ENCODE measurements around the gene TBC1D22A.

TBC1D22A gene

GRCh38 chr22:47023871-47024270 lies 261.4 kb downstream of the TBC1D22A start:
- Histone ChIP-seq H3K9me3 (ENCODE audit: control insufficient read depth, low read length) (no peaks in the 10 kb centered on the region), H3K36me3 (ENCODE audit: control insufficient read depth, insufficient read depth, low read length) (peaks cover 4% of the 10 kb centered on the region), H3K27ac (ENCODE audit: insufficient read depth, low read length, poor library complexity, severe bottlenecking) (no peak overlapping the region), H3K4me1 (ENCODE audit: control insufficient read depth, insufficient read depth, low read length, poor library complexity, severe bottlenecking) (no peaks in the 10 kb centered on the region), H3K27me3 (replicated peaks; ENCODE audit: control insufficient read depth, insufficient read depth, low read length, poor library complexity, severe bottlenecking) (no peaks in the 10 kb centered on the region), H3K4me3 (ENCODE audit: insufficient read depth, low read depth, low read length, poor library complexity, severe bottlenecking) (no peak overlapping the region)
- DNase-seq = no peak

GRCh38 chr22:47027766-47028165 lies 265.3 kb downstream of the TBC1D22A start:
- no peak for DNase-seq
- no peak overlapping the region for H3K4me3 ChIP-seq (ENCODE audit: insufficient read depth, low read depth, low read length, poor library complexity, severe bottlenecking)
- H3K4me1 ChIP-seq (ENCODE audit: control insufficient read depth, insufficient read depth, low read length, poor library complexity, severe bottlenecking) = no peaks in the 10 kb centered on the region
- H3K27me3 ChIP-seq (replicated peaks; ENCODE audit: control insufficient read depth, insufficient read depth, low read length, poor library complexity, severe bottlenecking) = no peaks in the 10 kb centered on the region
- peaks cover 4% of the 10 kb centered on the region for H3K36me3 ChIP-seq (ENCODE audit: control insufficient read depth, insufficient read depth, low read length)
- H3K9me3 ChIP-seq (ENCODE audit: control insufficient read depth, low read length) = no peaks in the 10 kb centered on the region
- H3K27ac ChIP-seq (ENCODE audit: insufficient read depth, low read length, poor library complexity, severe bottlenecking) = no peak overlapping the region

GRCh38 chr22:47029244-47030074 lies 267.0 kb downstream of the TBC1D22A start:
- Histone ChIP-seq H3K4me3 (ENCODE audit: insufficient read depth, low read depth, low read length, poor library complexity, severe bottlenecking) (no peak overlapping the region), H3K4me1 (ENCODE audit: control insufficient read depth, insufficient read depth, low read length, poor library complexity, severe bottlenecking) (no peaks in the 10 kb centered on the region), H3K36me3 (ENCODE audit: control insufficient read depth, insufficient read depth, low read length) (no peaks in the 10 kb centered on the region), H3K9me3 (ENCODE audit: control insufficient read depth, low read length) (no peaks in the 10 kb centered on the region), H3K27ac (ENCODE audit: insufficient read depth, low read length, poor library complexity, severe bottlenecking) (no peak overlapping the region), H3K27me3 (replicated peaks; ENCODE audit: control insufficient read depth, insufficient read depth, low read length, poor library complexity, severe bottlenecking) (no peaks in the 10 kb centered on the region)
- no peak for DNase-seq

- no peak for DNase-seq
- H3K4me1 ChIP-seq (ENCODE audit: control insufficient read depth, insufficient read depth, low read length, poor library complexity, severe bottlenecking) = no peaks in the 10 kb centered on the region
- no peaks in the 10 kb centered on the region for H3K27me3 ChIP-seq (replicated peaks; ENCODE audit: control insufficient read depth, insufficient read depth, low read length, poor library complexity, severe bottlenecking)
- H3K4me3 ChIP-seq (ENCODE audit: insufficient read depth, low read depth, low read length, poor library complexity, severe bottlenecking) = no peak overlapping the region
- no peaks in the 10 kb centered on the region for H3K9me3 ChIP-seq (ENCODE audit: control insufficient read depth, low read length)
- H3K27ac ChIP-seq (ENCODE audit: insufficient read depth, low read length, poor library complexity, severe bottlenecking) = no peak overlapping the region
- no peaks in the 10 kb centered on the region for H3K36me3 ChIP-seq (ENCODE audit: control insufficient read depth, insufficient read depth, low read length)
These were observed 267.8 kb downstream of the TBC1D22A start for GRCh38 chr22:47030143-47030661.

- Histone ChIP-seq H3K27ac (ENCODE audit: insufficient read depth, low read length, poor library complexity, severe bottlenecking) (no peak overlapping the region), H3K36me3 (ENCODE audit: control insufficient read depth, insufficient read depth, low read length) (peaks cover 5% of the 10 kb centered on the region), H3K9me3 (ENCODE audit: control insufficient read depth, low read length) (no peaks in the 10 kb centered on the region), H3K4me1 (ENCODE audit: control insufficient read depth, insufficient read depth, low read length, poor library complexity, severe bottlenecking) (no peaks in the 10 kb centered on the region), H3K4me3 (ENCODE audit: insufficient read depth, low read depth, low read length, poor library complexity, severe bottlenecking) (no peak overlapping the region), H3K27me3 (replicated peaks; ENCODE audit: control insufficient read depth, insufficient read depth, low read length, poor library complexity, severe bottlenecking) (no peaks in the 10 kb centered on the region)
- no peak for DNase-seq
These were observed 268.6 kb downstream of the TBC1D22A start for GRCh38 chr22:47030881-47031627.

GRCh38 chr22:47031628-47031915 lies 269.1 kb downstream of the TBC1D22A start:
- H3K27me3 ChIP-seq (replicated peaks; ENCODE audit: control insufficient read depth, insufficient read depth, low read length, poor library complexity, severe bottlenecking) = no peaks in the 10 kb centered on the region
- peaks cover 5% of the 10 kb centered on the region for H3K36me3 ChIP-seq (ENCODE audit: control insufficient read depth, insufficient read depth, low read length)
- H3K4me3 ChIP-seq (ENCODE audit: insufficient read depth, low read depth, low read length, poor library complexity, severe bottlenecking) = no peak overlapping the region
- no peaks in the 10 kb centered on the region for H3K4me1 ChIP-seq (ENCODE audit: control insufficient read depth, insufficient read depth, low read length, poor library complexity, severe bottlenecking)
- no peaks in the 10 kb centered on the region for H3K9me3 ChIP-seq (ENCODE audit: control insufficient read depth, low read length)
- H3K27ac ChIP-seq (ENCODE audit: insufficient read depth, low read length, poor library complexity, severe bottlenecking) = no peak overlapping the region
- DNase-seq = no peak

- no peaks in the 10 kb centered on the region for H3K4me1 ChIP-seq (ENCODE audit: control insufficient read depth, insufficient read depth, low read length, poor library complexity, severe bottlenecking)
- peaks cover 5% of the 10 kb centered on the region for H3K36me3 ChIP-seq (ENCODE audit: control insufficient read depth, insufficient read depth, low read length)
- H3K27ac ChIP-seq (ENCODE audit: insufficient read depth, low read length, poor library complexity, severe bottlenecking) = no peak overlapping the region
- no peak overlapping the region for H3K4me3 ChIP-seq (ENCODE audit: insufficient read depth, low read depth, low read length, poor library complexity, severe bottlenecking)
- no peaks in the 10 kb centered on the region for H3K27me3 ChIP-seq (replicated peaks; ENCODE audit: control insufficient read depth, insufficient read depth, low read length, poor library complexity, severe bottlenecking)
- H3K9me3 ChIP-seq (ENCODE audit: control insufficient read depth, low read length) = no peaks in the 10 kb centered on the region
- no peak for DNase-seq
These were observed 269.9 kb downstream of the TBC1D22A start for GRCh38 chr22:47032091-47032943.

GRCh38 chr22:47032956-47033647 lies 270.7 kb downstream of the TBC1D22A start:
- Histone ChIP-seq H3K9me3 (ENCODE audit: control insufficient read depth, low read length) (no peaks in the 10 kb centered on the region), H3K4me1 (ENCODE audit: control insufficient read depth, insufficient read depth, low read length, poor library complexity, severe bottlenecking) (no peaks in the 10 kb centered on the region), H3K4me3 (ENCODE audit: insufficient read depth, low read depth, low read length, poor library complexity, severe bottlenecking) (no peak overlapping the region), H3K36me3 (ENCODE audit: control insufficient read depth, insufficient read depth, low read length) (peaks cover 9% of the 10 kb centered on the region), H3K27ac (ENCODE audit: insufficient read depth, low read length, poor library complexity, severe bottlenecking) (no peak overlapping the region), H3K27me3 (replicated peaks; ENCODE audit: control insufficient read depth, insufficient read depth, low read length, poor library complexity, severe bottlenecking) (no peaks in the 10 kb centered on the region)
- DNase-seq = no peak

GRCh38 chr22:47033648-47034000 lies 271.2 kb downstream of the TBC1D22A start:
- no peak for DNase-seq
- Histone ChIP-seq H3K4me1 (ENCODE audit: control insufficient read depth, insufficient read depth, low read length, poor library complexity, severe bottlenecking) (no peaks in the 10 kb centered on the region), H3K4me3 (ENCODE audit: insufficient read depth, low read depth, low read length, poor library complexity, severe bottlenecking) (no peak overlapping the region), H3K36me3 (ENCODE audit: control insufficient read depth, insufficient read depth, low read length) (peaks cover 10% of the 10 kb centered on the region), H3K27ac (ENCODE audit: insufficient read depth, low read length, poor library complexity, severe bottlenecking) (no peak overlapping the region), H3K27me3 (replicated peaks; ENCODE audit: control insufficient read depth, insufficient read depth, low read length, poor library complexity, severe bottlenecking) (no peaks in the 10 kb centered on the region), H3K9me3 (ENCODE audit: control insufficient read depth, low read length) (no peaks in the 10 kb centered on the region)

All from effector memory CD4-positive, alpha-beta T cell (primary cell).